Activated T-cell treated with anti-CD3 and anti-CD28 coated beads, Interleukin-2, amount 50 U/mL, for 72 hours (primary cell): Measurements from ENCODE around the gene ANKDD1B. TPM values are rescaled to one million over a fixed set of nuclear protein-coding genes. Genes with fewer than 3 reads are reported as not detected.

Experiments used
- ATAC-seq, 2 donors: fragments of 150-1000 bp; cut with Tn5 transposase; replicated peaks in 1 of 2; 2 replicates each; pipeline ENCODE4 v1.10.0; 2021; ENCODE audit warnings: moderate library complexity in 2 of 2, mild to moderate bottlenecking in 1 of 2
- DNase-seq, 2 donors: peaks; one replicate each; pipeline ENCODE4 v3.0.0; 2021 to 2022; ENCODE audit warnings: mixed read lengths in 1 of 2
- H3K27ac Mint-ChIP-seq: one replicate; pipeline ENCODE4 v1.8.0; 2022; ENCODE audit warnings: mild to moderate bottlenecking, moderate library complexity, mixed read lengths
- H3K27me3 Mint-ChIP-seq: one replicate; pipeline ENCODE4 v1.8.0; 2022; ENCODE audit warnings: low read depth, mixed read lengths
- H3K36me3 Mint-ChIP-seq, 2 donors: one replicate each; pipeline ENCODE4 v1.8.0; 2022; ENCODE audit warnings: mixed read lengths in 2 of 2, mild to moderate bottlenecking in 1 of 2; ENCODE audit not compliant: insufficient read depth in 2 of 2
- H3K4me1 Mint-ChIP-seq: one replicate; pipeline ENCODE4 v1.8.0; 2022; ENCODE audit warnings: low read depth, mixed read lengths
- H3K4me3 Mint-ChIP-seq, 2 donors: one replicate each; pipeline ENCODE4 v1.8.0; 2022; ENCODE audit warnings: mild to moderate bottlenecking in 2 of 2, mixed read lengths in 2 of 2, moderate library complexity in 2 of 2
- H3K9me3 Mint-ChIP-seq, 2 donors: one replicate each; pipeline ENCODE4 v1.8.0; 2022; ENCODE audit warnings: mixed read lengths in 2 of 2
- total RNA-seq, 2 donors: library from RNA; stranded (reverse); gene quantifications; one replicate each; pipeline ENCODE4 v1.2.3, GENCODE V29; 2022

ANKDD1B gene
- total RNA-seq, 2 donors from 2014 or later, result 0.23 to 0.26 TPM

DNA sequence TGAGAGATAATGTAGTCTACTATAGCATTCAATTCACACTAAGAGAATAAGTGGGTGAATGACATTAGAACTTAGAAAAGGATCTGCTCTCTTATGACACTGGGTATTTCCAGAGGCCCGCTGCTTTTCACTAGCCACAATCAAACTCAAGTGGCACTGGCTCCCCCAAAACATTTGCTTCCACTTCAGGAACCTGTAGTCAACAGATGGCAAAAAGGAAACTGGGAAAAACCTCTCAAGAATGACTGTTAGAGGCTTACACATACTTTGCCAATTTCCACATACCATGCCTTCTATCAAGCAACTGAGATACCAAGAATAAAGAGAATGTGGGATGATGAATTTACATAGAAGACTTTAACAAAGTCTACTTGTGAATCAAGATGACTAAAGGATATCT lies 94.8 kb downstream of the ANKDD1B start:
- H3K27ac Mint-ChIP-seq, result no peak overlapping the region
- DNase-seq (no peak), ATAC-seq (no peak)
- no peaks in the 10 kb centered on the region for H3K9me3 Mint-ChIP-seq
- H3K36me3 Mint-ChIP-seq, result peaks cover 7 to 19% of the 10 kb centered on the region in 2 donors
- peaks cover 5% of the 10 kb centered on the region for H3K4me1 Mint-ChIP-seq
- no peaks in the 10 kb centered on the region for H3K27me3 Mint-ChIP-seq
- H3K4me3 Mint-ChIP-seq, result no peak overlapping the region

DNA sequence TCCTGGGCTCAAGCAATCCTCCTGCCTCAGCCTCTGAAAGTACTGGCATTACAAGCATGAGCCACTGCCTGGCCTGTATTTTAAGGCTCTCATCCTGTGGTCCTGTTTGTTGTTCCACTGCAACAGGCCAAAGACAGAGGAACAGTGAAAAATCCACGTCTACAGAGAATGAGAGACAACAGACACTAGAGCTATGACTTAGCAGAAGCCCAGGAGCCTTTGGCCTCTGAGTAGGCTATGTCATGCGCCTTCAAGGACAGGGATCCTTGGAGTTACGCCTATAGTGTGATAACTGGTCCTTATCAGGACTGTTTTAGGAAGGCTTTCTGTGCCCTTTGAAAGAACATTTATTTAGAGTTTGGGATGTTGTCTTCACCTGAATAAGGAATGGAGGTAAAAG lies 95.5 kb downstream of the ANKDD1B start:
- no peak overlapping the region for H3K4me3 Mint-ChIP-seq
- no peak for ATAC-seq
- no peaks in the 10 kb centered on the region for H3K9me3 Mint-ChIP-seq
- DNase-seq, result no peak
- H3K27me3 Mint-ChIP-seq, result no peaks in the 10 kb centered on the region
- peaks cover 5 to 17% of the 10 kb centered on the region in 2 donors for H3K36me3 Mint-ChIP-seq
- H3K4me1 Mint-ChIP-seq, result peaks cover 6% of the 10 kb centered on the region
- no peak overlapping the region for H3K27ac Mint-ChIP-seq

DNA sequence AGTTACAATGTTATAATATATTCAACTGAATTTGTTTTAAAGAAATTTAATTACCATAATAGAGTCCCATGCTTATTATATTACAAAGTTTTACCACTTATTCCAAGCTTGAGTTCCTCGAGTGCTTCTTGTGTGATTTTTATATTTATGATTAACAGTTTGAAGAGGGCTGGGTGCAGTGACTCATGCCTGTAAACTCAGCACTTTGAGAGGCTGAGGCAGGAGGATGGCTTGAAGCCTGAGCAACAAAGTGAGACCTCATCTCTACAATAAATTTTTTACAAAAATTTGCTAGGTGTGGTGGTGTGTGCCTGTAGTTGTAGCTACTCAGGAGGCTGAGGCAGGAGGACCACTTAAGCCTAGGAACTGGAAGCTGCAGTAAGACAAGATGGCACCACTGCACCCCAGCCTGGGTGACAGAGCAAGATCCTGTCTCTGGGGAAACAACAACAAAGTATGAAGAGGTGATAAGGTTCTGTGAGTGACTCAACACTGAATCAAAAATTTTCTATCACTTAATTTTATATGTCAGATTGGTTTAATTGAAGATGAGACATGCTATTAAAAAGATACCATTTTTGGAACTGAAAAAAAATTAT lies 96.8 kb downstream of the ANKDD1B start:
- peaks cover 18% of the 10 kb centered on the region for H3K4me1 Mint-ChIP-seq
- no peak for ATAC-seq
- no peak overlapping the region for H3K4me3 Mint-ChIP-seq
- no peak for DNase-seq
- no peaks in the 10 kb centered on the region for H3K27me3 Mint-ChIP-seq
- H3K36me3 Mint-ChIP-seq, result peaks cover 0 to 6% of the 10 kb centered on the region in 2 donors
- no peaks in the 10 kb centered on the region for H3K9me3 Mint-ChIP-seq
- H3K27ac Mint-ChIP-seq, result no peak overlapping the region

DNA sequence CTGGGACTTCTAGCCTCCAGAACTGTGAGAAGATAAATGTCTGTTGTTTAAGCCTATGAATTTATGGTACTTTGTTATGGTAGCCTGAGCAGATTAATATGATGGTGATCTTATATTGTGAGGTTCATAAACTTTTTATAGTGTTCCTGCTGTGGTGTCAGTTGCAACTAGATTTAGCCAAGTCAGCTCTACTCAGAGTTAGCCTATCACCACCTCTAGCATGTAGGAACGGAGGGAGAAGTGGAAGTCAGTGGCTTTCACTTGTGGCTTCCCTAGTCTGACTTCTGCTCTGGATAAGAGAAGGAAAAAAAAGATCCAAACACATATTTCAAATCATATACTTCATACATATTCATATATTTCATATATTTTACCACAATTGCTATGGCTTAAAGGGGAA lies 99.4 kb downstream of the ANKDD1B start:
- no peaks in the 10 kb centered on the region for H3K27me3 Mint-ChIP-seq
- ATAC-seq, result no peak
- peaks cover 43% of the 10 kb centered on the region for H3K4me1 Mint-ChIP-seq
- H3K9me3 Mint-ChIP-seq, result no peaks in the 10 kb centered on the region
- no peak for DNase-seq
- H3K4me3 Mint-ChIP-seq, result no peak overlapping the region
- H3K27ac Mint-ChIP-seq, result no peak overlapping the region
- peaks cover 9 to 20% of the 10 kb centered on the region in 2 donors for H3K36me3 Mint-ChIP-seq

DNA sequence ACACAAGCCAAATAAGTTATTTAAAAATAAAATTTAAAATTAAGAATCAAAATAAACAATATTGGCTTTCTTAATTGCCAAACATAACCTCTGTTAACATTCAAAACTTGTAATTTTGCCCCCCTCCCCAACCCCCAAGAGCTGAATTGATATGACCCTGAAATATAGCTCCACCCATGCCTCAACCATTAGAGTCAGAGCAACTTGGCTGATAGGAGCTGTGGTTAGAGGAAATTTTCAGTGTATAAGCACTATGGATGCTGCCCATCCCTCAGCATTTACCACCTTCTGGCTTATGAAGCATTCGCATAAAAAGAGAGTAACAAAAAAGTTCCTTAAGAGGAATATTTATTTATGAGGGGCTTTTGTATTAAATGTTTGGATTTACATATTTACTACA lies 99.9 kb downstream of the ANKDD1B start:
- no peak for DNase-seq
- peaks cover 9 to 22% of the 10 kb centered on the region in 2 donors for H3K36me3 Mint-ChIP-seq
- no peak overlapping the region for H3K27ac Mint-ChIP-seq
- no peaks in the 10 kb centered on the region for H3K9me3 Mint-ChIP-seq
- ATAC-seq, result no peak
- no peaks in the 10 kb centered on the region for H3K27me3 Mint-ChIP-seq
- H3K4me3 Mint-ChIP-seq, result no peak overlapping the region
- peaks cover 48% of the 10 kb centered on the region for H3K4me1 Mint-ChIP-seq

DNA sequence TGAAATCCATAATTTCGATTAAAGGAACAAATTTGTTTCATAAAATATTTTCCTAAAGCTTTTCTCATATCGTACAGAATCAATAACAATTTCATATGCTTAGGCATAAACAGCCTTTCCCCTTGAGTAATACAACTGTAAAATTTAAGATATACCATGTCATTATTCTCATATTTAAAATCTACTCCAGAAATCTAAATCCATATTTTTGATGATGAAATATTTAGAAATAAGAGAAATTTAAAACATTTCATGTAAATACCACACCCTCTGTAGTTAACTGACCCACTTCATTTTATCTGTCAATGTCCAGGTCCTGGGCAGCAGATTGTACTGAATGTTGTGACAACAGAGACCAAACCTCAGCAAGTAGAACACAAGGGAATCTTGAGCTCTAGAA lies 100.8 kb downstream of the ANKDD1B start:
- no peaks in the 10 kb centered on the region for H3K27me3 Mint-ChIP-seq
- DNase-seq (no peak), ATAC-seq (no peak)
- no peak overlapping the region for H3K4me3 Mint-ChIP-seq
- peaks cover 9 to 24% of the 10 kb centered on the region in 2 donors for H3K36me3 Mint-ChIP-seq
- peaks cover 53% of the 10 kb centered on the region for H3K4me1 Mint-ChIP-seq
- no peaks in the 10 kb centered on the region for H3K9me3 Mint-ChIP-seq
- no peak overlapping the region for H3K27ac Mint-ChIP-seq

DNA sequence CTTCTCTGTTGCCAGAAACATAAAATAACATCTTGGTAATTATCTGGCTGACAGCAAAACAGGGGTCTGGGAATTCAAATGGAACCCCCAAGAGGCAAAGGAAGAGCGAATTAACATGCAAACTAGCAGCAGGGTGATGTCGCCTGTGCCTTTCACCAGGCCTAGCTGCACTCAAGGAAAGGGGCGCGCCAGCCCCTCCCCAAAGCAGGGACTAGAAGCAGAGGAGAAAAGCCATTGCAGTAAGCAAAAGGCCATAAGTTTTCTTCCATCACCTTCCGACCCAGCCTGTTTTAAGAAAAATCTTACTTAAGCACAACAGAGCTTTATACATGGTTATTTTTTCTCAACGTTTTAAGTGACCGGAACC lies 105.4 kb downstream of the ANKDD1B start:
- H3K27ac Mint-ChIP-seq, result peak overlapping the region; percentile 95
- no peaks in the 10 kb centered on the region for H3K9me3 Mint-ChIP-seq
- H3K4me3 Mint-ChIP-seq, result peak overlapping the region; percentile 96 to 97
- H3K4me1 Mint-ChIP-seq, result peaks cover 47% of the 10 kb centered on the region
- no peak for DNase-seq
- ATAC-seq, result peak; percentile 2 to 4
- H3K27me3 Mint-ChIP-seq, result no peaks in the 10 kb centered on the region
- H3K36me3 Mint-ChIP-seq, result peaks cover 10 to 22% of the 10 kb centered on the region in 2 donors

DNA sequence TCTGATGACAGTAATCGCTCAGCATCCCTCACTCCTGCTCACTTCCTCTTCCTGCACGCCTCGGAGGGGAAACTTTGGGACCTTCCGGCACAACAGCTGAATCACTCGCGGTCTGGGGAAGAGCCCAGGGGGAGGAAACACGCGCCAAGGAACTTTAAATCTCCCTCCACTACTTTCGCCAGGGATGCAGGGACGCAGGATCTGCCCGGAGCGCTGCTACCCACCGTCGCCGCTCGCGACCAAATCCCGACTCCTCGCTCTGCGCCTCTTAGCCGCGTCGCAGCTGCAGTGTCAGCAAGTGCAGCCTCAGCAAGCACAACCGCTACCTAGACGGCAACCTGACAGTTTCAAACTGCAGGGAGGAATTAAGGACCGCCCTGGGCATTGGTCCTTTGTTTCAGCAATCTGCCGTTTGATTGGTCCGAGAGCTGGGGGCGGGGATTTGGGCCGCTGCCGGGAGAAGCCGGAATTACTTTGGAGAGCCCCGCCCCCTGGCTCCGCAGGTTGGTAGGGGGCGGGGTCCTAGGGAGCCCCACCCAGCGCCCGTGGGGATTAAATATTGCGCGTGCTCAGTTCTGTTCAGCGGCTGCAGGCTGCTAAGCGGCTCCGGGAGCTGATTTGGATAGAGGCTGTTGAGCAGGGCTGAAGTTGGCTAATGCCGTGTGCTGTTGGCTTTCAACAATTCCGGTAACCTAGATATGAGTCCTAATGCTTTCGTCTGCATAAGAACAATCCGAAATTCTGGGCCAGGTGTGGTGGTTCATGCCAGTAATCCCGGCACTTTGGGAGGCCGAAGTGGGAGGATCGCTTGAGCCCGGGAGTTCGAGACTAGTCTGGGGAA lies 106.0 kb downstream of the ANKDD1B start, which contains the start of gene POC5:
TSS of gene POC5 (minus strand) at position 356 of the 841 bp plus-strand sequence. CDS start 4,500 bp downstream, outside the sequence.
- Mint-ChIP-seq H3K36me3 (peaks cover 10 to 22% of the 10 kb centered on the region in 2 donors), H3K27me3 (no peaks in the 10 kb centered on the region), H3K4me1 (peaks cover 41% of the 10 kb centered on the region), H3K9me3 (no peaks in the 10 kb centered on the region), H3K27ac (peak within 1 kb of the TSS; percentile 95), H3K4me3 (peak within 1 kb of the TSS; percentile 96 to 97)
- ATAC-seq, result peak; percentile 96
- DNase-seq, result peak; percentile 98 to 99

DNA sequence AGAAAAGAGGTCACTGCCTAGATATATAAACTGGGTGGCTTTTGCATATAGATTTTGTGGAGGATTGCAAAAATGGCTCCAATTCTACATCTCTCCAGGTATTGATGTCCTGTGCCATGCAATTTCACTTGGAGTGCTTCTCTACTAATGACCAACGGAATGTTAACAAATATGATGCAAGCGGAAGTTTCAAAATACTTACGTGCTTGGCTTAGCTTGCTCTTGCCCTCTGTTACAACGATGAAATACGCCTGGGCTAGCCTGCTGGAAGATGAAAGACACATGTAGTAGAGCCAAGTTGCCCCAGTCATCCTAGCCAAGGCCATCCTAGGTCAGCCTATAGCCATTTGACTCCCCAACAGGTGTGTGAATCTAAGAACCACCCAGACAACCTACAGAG lies 109.6 kb downstream of the ANKDD1B start:
- no peaks in the 10 kb centered on the region for H3K27me3 Mint-ChIP-seq
- H3K36me3 Mint-ChIP-seq, result peaks cover 3% of the 10 kb centered on the region in 2 donors
- peaks cover 8% of the 10 kb centered on the region for H3K4me1 Mint-ChIP-seq
- no peaks in the 10 kb centered on the region for H3K9me3 Mint-ChIP-seq
- ATAC-seq (no peak), DNase-seq (no peak)
- no peak overlapping the region for H3K27ac Mint-ChIP-seq
- no peak overlapping the region for H3K4me3 Mint-ChIP-seq

Other genes starting within 250 kb of the ANKDD1B start
- gene CERT1, start 99.8 kb upstream of the ANKDD1B start, total RNA-seq, result 10 to 100 TPM; 31.9 to 34.9 TPM
- 10 to 100 TPM; 31.4 to 34.2 TPM for gene POLK, start 99.6 kb upstream of the ANKDD1B start, total RNA-seq
- 10 to 100 TPM; 27.7 to 36.5 TPM for gene POC5, start 106.0 kb downstream of the ANKDD1B start, total RNA-seq